Measurements from ENCODE around the gene MVB12B. TPM values are rescaled to one million over a fixed set of nuclear protein-coding genes. Genes with fewer than 3 reads are reported as not detected.

MVB12B gene
- total RNA-seq, 6 experiments from 2014 or later = 7.2 to 16.2 (median 9.1) TPM

GRCh38 chr9:126320158-126320922, 6.3 kb upstream of the MVB12B start:
- Histone ChIP-seq H3K27me3 (no peaks in the 10 kb centered on the region), H3K4me1 (no peaks in the 10 kb centered on the region), H3K27ac (no peak overlapping the region), H3K36me3 (no peaks in the 10 kb centered on the region), H3K4me3 (no peak overlapping the region), H3K9me3 (peaks cover 0 to 8% (median 5%) of the 10 kb centered on the region in 4 donors)
- intact Hi-C loops (cut with DNase I) = no loop called here
- DNase-seq (no peak), ATAC-seq (no peak)
- 64% methylated on average over 4 of the region's 4 CpGs for WGBS (ENCODE audit: insufficient coverage, low coverage, low lambda C conversion rate, missing lambda C conversion rate)
- TF ChIP-seq CTCF (IDR thresholded peaks at IDR 0.05) = no peak
- no peak for TF ChIP-seq POLR2A (IDR thresholded peaks at IDR 0.05)

GRCh38 chr9:126321742-126322141, 4.9 kb upstream of the MVB12B start:
- Histone ChIP-seq H3K36me3 (no peaks in the 10 kb centered on the region), H3K4me3 (no peak overlapping the region), H3K4me1 (no peaks in the 10 kb centered on the region), H3K27ac (no peak overlapping the region), H3K27me3 (no peaks in the 10 kb centered on the region), H3K9me3 (peaks cover 0 to 8% (median 5%) of the 10 kb centered on the region in 4 donors)
- intact Hi-C loops (cut with DNase I) = no loop called here
- no peak for TF ChIP-seq CTCF (IDR thresholded peaks at IDR 0.05)
- TF ChIP-seq POLR2A (IDR thresholded peaks at IDR 0.05) = no peak
- ATAC-seq (no peak), DNase-seq (no peak)
- WGBS (ENCODE audit: insufficient coverage, low coverage, low lambda C conversion rate, missing lambda C conversion rate) = 100% methylated on average over 1 of the region's 1 CpG

- peaks cover 0 to 5% (median 0%) of the 10 kb centered on the region in 4 donors for H3K4me1 ChIP-seq
- peaks cover 0 to 8% (median 5%) of the 10 kb centered on the region in 4 donors for H3K9me3 ChIP-seq
- 60% methylated on average over 2 of the region's 6 CpGs for WGBS (ENCODE audit: insufficient coverage, low coverage, low lambda C conversion rate, missing lambda C conversion rate)
- DNase-seq (peak in 1 of 3 donors; percentile 31), ATAC-seq (no peak)
- TF ChIP-seq CTCF (IDR thresholded peaks at IDR 0.05) (no peak), POLR2A (IDR thresholded peaks at IDR 0.05) (no peak)
- no peaks in the 10 kb centered on the region for H3K27me3 ChIP-seq
- intact Hi-C loops (cut with DNase I) = no loop called here
- H3K4me3 ChIP-seq = peak overlapping the region in 1 of 3 donors; percentile 29
- H3K36me3 ChIP-seq = no peaks in the 10 kb centered on the region
- H3K27ac ChIP-seq = peak overlapping the region in 1 of 3 donors; percentile 43
These were observed 808 bp upstream of the MVB12B start for GRCh38 chr9:126325821-126326220.

- peaks cover 0 to 8% (median 5%) of the 10 kb centered on the region in 4 donors for H3K9me3 ChIP-seq
- H3K36me3 ChIP-seq = no peaks in the 10 kb centered on the region
- H3K4me3 ChIP-seq = peak overlapping the region; percentile 49 to 73 (median 64)
- TF ChIP-seq POLR2A (IDR thresholded peaks at IDR 0.05) (no peak), CTCF (IDR thresholded peaks at IDR 0.05) (no peak)
- H3K4me1 ChIP-seq = peaks cover 0 to 5% (median 0%) of the 10 kb centered on the region in 4 donors
- no peaks in the 10 kb centered on the region for H3K27me3 ChIP-seq
- WGBS (ENCODE audit: insufficient coverage, low coverage, low lambda C conversion rate, missing lambda C conversion rate) = no CpG with 5 or more reads among the region's 59 CpGs
- intact Hi-C loops (cut with DNase I) = no loop called here
- H3K27ac ChIP-seq = peak overlapping the region in 2 of 3 donors; percentile 22 to 43
- ATAC-seq (peak; percentile 66 to 78 (median 70)), DNase-seq (peak in 1 of 3 donors; percentile 53)
These were observed 531 bp downstream of the MVB12B start for GRCh38 chr9:126327006-126327713.
